H1 (cell line): ENCODE results near the gene ASB8. TPM values are rescaled to one million over a fixed set of nuclear protein-coding genes. Genes with fewer than 3 reads are reported as not detected.

Source experiments
- CTCF ChIA-PET: fragments of 300-600 bp; sonication (Branson Sonifier 250); formaldehyde crosslinking; loops from one replicate; lab custom pipeline; 2021; ENCODE audit not compliant: partially characterized antibody; lab: Charles Lee
- POLR2A ChIA-PET: fragments of 300-600 bp; sonication (Branson Sonifier 250); formaldehyde crosslinking; loops from one replicate; lab custom pipeline; 2021; ENCODE audit warnings: inconsistent platforms; ENCODE audit not compliant: partially characterized antibody; lab: Charles Lee
- DNase-seq, 2 experiments: peaks; one replicate each; pipeline versions ENCODE4 v3.0.0 to v3.0.0-alpha.2; 2010 to 2022; ENCODE audit warnings: low spot score in 2 of 2, low read depth in 1 of 2, mixed read lengths in 1 of 2
- FAIRE-seq: peaks from 2 replicates; lab custom pipeline; 2011; peaks lifted over from hg19 to GRCh38; lab: Jason Lieb, UNC
- H2AFZ ChIP-seq: 2 replicates; pipeline ENCODE4 v1.8.1; 2012; ENCODE audit warnings: low read length, inconsistent platforms
- H2AK5ac ChIP-seq: 2 replicates; pipeline ENCODE4 v1.6.1; 2013; ENCODE audit warnings: low read depth, low read length
- H2BK120ac ChIP-seq: replicated peaks from 2 replicates; pipeline ENCODE3; 2013; ENCODE audit warnings: low read depth, low read length, inconsistent platforms
- H2BK12ac ChIP-seq: 2 replicates; pipeline ENCODE4 v1.6.1; 2013; ENCODE audit warnings: low read depth, low read length
- H2BK15ac ChIP-seq: 2 replicates; pipeline ENCODE4 v1.6.1; 2013; ENCODE audit warnings: low read length
- H2BK20ac ChIP-seq: 2 replicates; pipeline ENCODE4 v1.6.1; 2013; ENCODE audit warnings: low read length
- H2BK5ac ChIP-seq: 2 replicates; pipeline ENCODE4 v1.6.1; 2013; ENCODE audit warnings: low read depth, low read length
- H3K14ac ChIP-seq: 2 replicates; pipeline ENCODE4 v1.6.1; 2013; ENCODE audit warnings: inconsistent platforms; ENCODE audit not compliant: insufficient read length
- H3K18ac ChIP-seq: 2 replicates; pipeline ENCODE4 v1.6.1; 2013; ENCODE audit warnings: low read length; ENCODE audit errors: extremely low read depth
- H3K23ac ChIP-seq: 2 replicates; pipeline ENCODE4 v1.6.1; 2013; ENCODE audit warnings: inconsistent platforms; ENCODE audit not compliant: insufficient read length
- H3K23me2 ChIP-seq: 2 replicates; pipeline ENCODE4 v1.6.1; 2013; ENCODE audit warnings: low read depth, low read length
- H3K27ac ChIP-seq: 2 replicates; pipeline ENCODE4 v1.6.1; 2011; ENCODE audit warnings: low read depth, low read length, inconsistent platforms
- H3K27me3 ChIP-seq, 4 experiments: replicated peaks in 1 of 4; 1 replicate in 1 of 4; 2 replicates in 3 of 4; pipeline versions ENCODE4 v1.6.1 to v1.8.1; 2011 to 2013; ENCODE audit warnings: low read length in 3 of 4, mild to moderate bottlenecking in 3 of 4, inconsistent platforms in 2 of 4, mixed read lengths in 2 of 4, moderate library complexity in 1 of 4; ENCODE audit not compliant: control insufficient read depth in 3 of 4, insufficient read depth in 3 of 4; ENCODE audit errors: extremely low read depth in 1 of 4
- H3K36me3 ChIP-seq, 4 experiments: 2 replicates each; pipeline versions ENCODE4 v1.6.1 to v1.8.1; 2011 to 2013; ENCODE audit warnings: mild to moderate bottlenecking in 4 of 4, low read length in 3 of 4, moderate library complexity in 2 of 4, control low read depth in 1 of 4, inconsistent platforms in 1 of 4; ENCODE audit not compliant: insufficient read depth in 4 of 4, control insufficient read depth in 2 of 4
- H3K4ac ChIP-seq: replicated peaks from 2 replicates; pipeline ENCODE3; 2013; ENCODE audit warnings: low read length, low read depth, mixed read lengths, inconsistent platforms; ENCODE audit not compliant: insufficient read length
- H3K4me1 ChIP-seq, 4 experiments: replicated peaks in 1 of 4; 1 replicate in 1 of 4; 2 replicates in 3 of 4; pipeline versions ENCODE4 v1.6.1 to v1.8.1; 2011 to 2013; ENCODE audit warnings: low read length in 3 of 4, inconsistent platforms in 2 of 4, mixed read lengths in 1 of 4; ENCODE audit not compliant: insufficient read depth in 4 of 4, control insufficient read depth in 3 of 4
- H3K4me2 ChIP-seq, 2 experiments: 2 replicates each; pipeline versions ENCODE4 v1.6.1 to v1.8.1; 2011 to 2013; ENCODE audit warnings: low read depth in 2 of 2, low read length in 2 of 2, control low read depth in 1 of 2, inconsistent platforms in 1 of 2, mild to moderate bottlenecking in 1 of 2; ENCODE audit not compliant: insufficient read depth in 1 of 2
- H3K4me3 ChIP-seq, 4 experiments: fragments of 200-600, 300-600 bp in 1 of 4; sonication (generic), shearing (Covaris generic), sonication (Bioruptor Twin) in 1 of 4; 2 replicates each; pipeline versions ENCODE4 v1.5.1 to v1.8.1; 2011 to 2016; ENCODE audit warnings: low read length in 4 of 4, low read depth in 3 of 4, control low read depth in 2 of 4, inconsistent platforms in 2 of 4, mild to moderate bottlenecking in 2 of 4, mixed read lengths in 1 of 4, moderate library complexity in 1 of 4; ENCODE audit not compliant: insufficient read depth in 2 of 4; ENCODE audit errors: extremely low read depth in 1 of 4
- H3K56ac ChIP-seq: replicated peaks from 2 replicates; pipeline ENCODE3; 2013; ENCODE audit warnings: low read depth, mild to moderate bottlenecking, mixed read lengths, low read length, inconsistent platforms; ENCODE audit not compliant: insufficient read length
- H3K79me1 ChIP-seq: 2 replicates; pipeline ENCODE4 v1.6.1; 2013; ENCODE audit warnings: low read depth, low read length, control low read depth
- H3K79me2 ChIP-seq, 2 experiments: 2 replicates each; pipeline versions ENCODE4 v1.6.1 to v1.8.1; 2012 to 2013; ENCODE audit warnings: low read length in 2 of 2, mild to moderate bottlenecking in 2 of 2, inconsistent platforms in 1 of 2; ENCODE audit not compliant: insufficient read depth in 2 of 2, control insufficient read depth in 1 of 2
- H3K9ac ChIP-seq, 4 experiments: replicated peaks in 1 of 4; 1 replicate in 1 of 4; 2 replicates in 3 of 4; pipeline versions ENCODE4 v1.6.1 to v1.8.1; 2011 to 2013; ENCODE audit warnings: low read depth in 3 of 4, low read length in 3 of 4, control low read depth in 2 of 4, mild to moderate bottlenecking in 2 of 4, moderate library complexity in 2 of 4, inconsistent platforms in 1 of 4; ENCODE audit errors: extremely low read depth in 1 of 4
- H3K9me3 ChIP-seq, 2 experiments: 2 replicates each; pipeline versions ENCODE4 v1.6.1 to v1.8.1; 2012 to 2013; ENCODE audit warnings: mild to moderate bottlenecking in 2 of 2, moderate library complexity in 2 of 2, control low read depth in 1 of 2, inconsistent platforms in 1 of 2, low read depth in 1 of 2, low read length in 1 of 2, mixed read lengths in 1 of 2; ENCODE audit not compliant: insufficient read depth in 2 of 2
- H4K20me1 ChIP-seq, 2 experiments: replicated peaks in 1 of 2; 2 replicates each; pipeline versions ENCODE3 to v1.8.1; 2011 to 2013; ENCODE audit warnings: inconsistent platforms in 2 of 2, low read length in 2 of 2, mild to moderate bottlenecking in 1 of 2; ENCODE audit not compliant: insufficient read depth in 2 of 2, control insufficient read depth in 1 of 2
- H4K5ac ChIP-seq: 2 replicates; pipeline ENCODE4 v1.6.1; 2013; ENCODE audit warnings: low read length, low read depth, mixed read lengths, inconsistent platforms; ENCODE audit not compliant: insufficient read length
- H4K8ac ChIP-seq: 2 replicates; pipeline ENCODE4 v1.8.0; 2013; ENCODE audit warnings: mild to moderate bottlenecking, moderate library complexity, low read length, inconsistent platforms; ENCODE audit not compliant: insufficient read depth; ENCODE audit errors: extremely low read depth
- H4K91ac ChIP-seq: replicated peaks from 2 replicates; pipeline ENCODE3; 2013; ENCODE audit warnings: low read length, mixed read lengths, inconsistent platforms; ENCODE audit not compliant: insufficient read length
- CBX8 ChIP-seq: fragments of 300-800, 300-1000 bp; sonication (generic); IDR thresholded peaks from 2 replicates; pipeline ENCODE4 v1.7.1; 2016; ENCODE audit warnings: low read depth, low read length, borderline replicate concordance
- EZH2 ChIP-seq: fragments of 200-600 bp; sonication (generic); IDR thresholded peaks from 2 replicates; pipeline ENCODE4 v1.7.1; 2012; ENCODE audit warnings: low read depth, mild to moderate bottlenecking, moderate library complexity, low read length, inconsistent platforms; ENCODE audit not compliant: severe bottlenecking
- GTF2F1 ChIP-seq: IDR thresholded peaks from 2 replicates; pipeline ENCODE4 v1.6.1; 2012; ENCODE audit warnings: low read depth, low read length, improper control_type of control experiment, borderline replicate concordance
- HDAC2 ChIP-seq, 2 experiments: fragments of 300-600 bp in 1 of 2; sonication (generic) in 1 of 2; IDR thresholded peaks; 2 replicates each; pipeline ENCODE4 v1.6.1; 2011 to 2012; ENCODE audit warnings: low read depth in 2 of 2, low read length in 2 of 2, mild to moderate bottlenecking in 2 of 2, moderate library complexity in 2 of 2, borderline replicate concordance in 1 of 2, inconsistent platforms in 1 of 2
- NRF1 ChIP-seq: IDR thresholded peaks from 2 replicates; pipeline ENCODE4 v1.6.1; 2011; ENCODE audit warnings: mild to moderate bottlenecking, low read depth, low read length, improper control_type of control experiment
- PHF8 ChIP-seq: fragments of 200-600 bp; sonication (generic); conservative IDR thresholded peaks from 2 replicates; pipeline ENCODE4 v1.7.1; 2012; ENCODE audit warnings: low read depth, mild to moderate bottlenecking, inconsistent platforms, low read length, moderate library complexity
- SIN3A ChIP-seq, 2 experiments: IDR thresholded peaks in 1 of 2; conservative IDR thresholded peaks in 1 of 2; 2 replicates each; pipeline ENCODE4 v1.6.1; 2011 to 2012; ENCODE audit warnings: low read length in 2 of 2, improper control_type of control experiment in 1 of 2, low read depth in 1 of 2, mild to moderate bottlenecking in 1 of 2
- TAF1 ChIP-seq: IDR thresholded peaks from 2 replicates; pipeline ENCODE4 v1.6.1; 2011; ENCODE audit warnings: mild to moderate bottlenecking, low read depth, low read length
- WGBS, 2 experiments: shearing (Covaris generic) in 1 of 2; methylation state at CpG; one replicate each; pipeline versions ENCODE4 v1.1.6 to v1.1.7; 2013 to 2015; ENCODE audit warnings: low lambda C conversion rate in 2 of 2, mixed read lengths in 2 of 2, inconsistent platforms in 1 of 2, low coverage in 1 of 2, missing lambda C conversion rate in 1 of 2; ENCODE audit not compliant: insufficient replicate concordance in 2 of 2, insufficient coverage in 1 of 2, insufficient read length in 1 of 2; ENCODE audit errors: extremely low coverage in 1 of 2, missing lambda C conversion rate in 1 of 2; 5-methylcytosine and 5-hydroxymethylcytosine counted together
- polyA plus RNA-seq, 7 experiments: library from polyadenylated mRNA; depleted of rRNA in 3 of 7; stranded (reverse) in 5 of 7; unstranded in 2 of 7; fragments of >200 nt in 5 of 7; fragments of 200-250 nt in 2 of 7; gene quantifications; 1 replicate in 5 of 7; 2 replicates in 1 of 7; 4 replicates in 1 of 7; pipeline versions ENCODE4 v1.2.1 to v1.2.3, GENCODE V29; 2011 to 2013; ENCODE audit warnings: missing spikeins in 2 of 7, mixed read lengths in 2 of 7
- total RNA-seq: library from RNA; stranded (reverse); fragmentation: NEBNext Ultra II Directional; extraction: Animal tissue kit (Norgen Biotek cat#: 25700); gene quantifications from 2 replicates; pipeline ENCODE4 v1.2.1, GENCODE V29; 2021

Gene ASB8
- total and polyA plus RNA-seq, 2 of the 8 experiments (the other 6 are each of a cell fraction or from before 2014, with no cell fraction given) = 3.8 to 8.3 TPM

DNA sequence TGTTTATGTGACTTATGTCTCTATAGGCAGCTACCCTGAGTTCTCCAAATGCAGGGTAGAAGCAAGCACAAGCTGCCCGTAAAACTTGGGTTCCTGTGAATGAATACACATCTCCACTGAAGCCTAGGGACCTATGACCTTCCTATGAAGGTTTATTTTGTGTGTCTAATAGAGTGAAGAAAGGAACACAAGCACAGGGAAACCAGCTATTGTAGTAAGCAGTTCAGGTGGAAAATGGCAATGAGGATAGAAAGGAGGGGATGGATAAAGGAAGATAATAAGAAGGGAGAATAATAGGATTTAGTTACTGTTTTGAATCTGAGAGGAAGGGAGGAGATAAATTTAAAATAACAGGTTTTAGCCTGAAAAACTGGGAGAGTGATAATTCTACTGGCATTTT lies 35.8 kb downstream of the ASB8 start:
- Histone ChIP-seq H3K36me3 (peaks cover 4 to 36% (median 25%) of the 10 kb centered on the region in 4 experiments), H2AFZ (no peak overlapping the region), H3K79me2 (peaks cover 4 to 26% of the 10 kb centered on the region in 2 experiments; a peak in 3 of 4 replicates), H2BK20ac (no peak overlapping the region), H4K8ac (no peak overlapping the region), H3K14ac (no peak overlapping the region), H4K20me1 (peaks cover 0 to 2% of the 10 kb centered on the region in 2 experiments), H2BK15ac (no peak overlapping the region), H2AK5ac (no peak overlapping the region), H2BK5ac (no peak overlapping the region), H3K79me1 (peaks cover 3% of the 10 kb centered on the region; the same call in 1 of the 2 replicates), H3K23me2 (peaks cover 2% of the 10 kb centered on the region; the same call in 1 of the 2 replicates), H3K18ac (no peak overlapping the region), H3K4me1 (peaks cover 0 to 7% (median 2%) of the 10 kb centered on the region in 4 experiments; a peak in 2 of 7 replicates), H3K27ac (no peak overlapping the region), H3K9ac (no peak overlapping the region), H4K91ac (no peak overlapping the region), H3K4ac (no peak overlapping the region), H3K23ac (no peak overlapping the region), H3K56ac (no peak overlapping the region), H3K4me2 (no peak overlapping the region; a peak in 1 of 4 replicates), H3K4me3 (no peak overlapping the region), H3K27me3 (no peaks in the 10 kb centered on the region), H2BK12ac (no peak overlapping the region), H3K9me3 (no peaks in the 10 kb centered on the region), H2BK120ac (no peak overlapping the region), H4K5ac (no peak overlapping the region)
- POLR2A ChIA-PET = interaction anchor here (0.6 to 3.8 kb wide), 6 partner anchors 12 to 121 kb away, joined by 3 to 56 read pairs (median 4); partner anchors contain the start of gene SENP1
- TF ChIP-seq PHF8 = no peak
- no peak for TF ChIP-seq CBX8
- TF ChIP-seq HDAC2 (IDR thresholded peaks at IDR 0.05; ENCODE audit: borderline replicate concordance in 1 of 2, low read depth in 2 of 2, low read length in 2 of 2) = no peak
- TF ChIP-seq SIN3A (conservative IDR thresholded peaks at IDR 0.05 in 1 of 2, IDR thresholded peaks at IDR 0.05 in 1 of 2; ENCODE audit: low read depth in 1 of 2, low read length in 2 of 2) = no peak
- TF ChIP-seq TAF1 = no peak
- no peak for TF ChIP-seq NRF1
- TF ChIP-seq EZH2 = no peak
- TF ChIP-seq GTF2F1 = no peak
- WGBS, 2 experiments = 82% methylated on average over 1 of the region's 1 CpG; no CpG with 5 or more reads in 1 of the 2 experiments
- DNase-seq = no peak
- CTCF ChIA-PET = interaction anchor here (1.2 kb wide), 1 partner anchor 11 kb away, joined by 3 read pairs; no protein-coding TSS in a partner anchor
- FAIRE-seq = no peak
